ENCODE data around the gene MIA2. TPM values are rescaled to one million over a fixed set of nuclear protein-coding genes. Genes with fewer than 3 reads are reported as not detected.
A peak's percentile ranks its signal among the peaks of the same experiment; 100 is the strongest.

MIA2 gene
- total RNA-seq, 1 donor from 2014 or later = 34.7 TPM

DNA sequence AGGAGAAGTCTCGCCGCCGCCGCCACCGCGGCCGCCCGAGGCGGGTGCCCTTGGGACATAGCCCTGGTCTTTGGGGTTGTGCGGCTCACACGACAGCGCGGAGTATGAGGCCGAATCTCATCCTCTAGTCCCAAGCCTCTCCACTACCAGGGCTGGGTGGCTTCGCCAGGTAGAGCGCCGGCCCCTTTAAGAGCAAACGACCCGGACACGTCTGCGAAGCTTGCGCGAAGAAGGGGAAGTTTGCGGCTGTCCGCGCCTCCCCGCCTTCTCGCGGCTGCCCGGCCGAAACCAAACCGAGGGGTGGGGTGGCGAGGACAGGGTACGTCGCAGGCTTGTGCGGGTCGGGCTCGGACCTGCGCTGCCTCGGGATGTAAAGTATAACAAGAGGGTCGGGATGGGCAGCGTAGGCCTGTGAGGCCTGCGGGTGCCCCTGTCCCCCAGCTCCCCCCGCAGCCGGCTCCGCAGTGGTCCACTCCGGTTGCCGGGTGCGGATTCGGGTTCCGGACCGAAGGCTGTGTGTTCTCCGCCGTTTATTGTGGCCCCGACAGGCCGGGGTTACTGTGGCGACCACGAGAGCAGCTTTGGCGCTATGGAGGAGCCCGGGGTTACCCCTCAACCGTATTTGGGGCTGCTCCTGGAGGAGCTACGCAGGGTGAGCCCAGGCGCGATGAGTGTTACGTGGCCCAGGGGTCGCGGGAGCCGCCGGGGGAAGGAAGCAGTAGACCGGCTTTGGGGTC is 33.3 kb downstream of the MIA2 start:
- H3K4me3 Mint-ChIP-seq (ENCODE audit: low read depth) = peak overlapping the region; percentile 93
- H3K4me1 Mint-ChIP-seq (ENCODE audit: low read depth) = peaks cover 30% of the 10 kb centered on the region
- H3K9me3 Mint-ChIP-seq (ENCODE audit: low read depth) = peaks cover 1% of the 10 kb centered on the region
- TF ChIP-seq, protein P1, sequence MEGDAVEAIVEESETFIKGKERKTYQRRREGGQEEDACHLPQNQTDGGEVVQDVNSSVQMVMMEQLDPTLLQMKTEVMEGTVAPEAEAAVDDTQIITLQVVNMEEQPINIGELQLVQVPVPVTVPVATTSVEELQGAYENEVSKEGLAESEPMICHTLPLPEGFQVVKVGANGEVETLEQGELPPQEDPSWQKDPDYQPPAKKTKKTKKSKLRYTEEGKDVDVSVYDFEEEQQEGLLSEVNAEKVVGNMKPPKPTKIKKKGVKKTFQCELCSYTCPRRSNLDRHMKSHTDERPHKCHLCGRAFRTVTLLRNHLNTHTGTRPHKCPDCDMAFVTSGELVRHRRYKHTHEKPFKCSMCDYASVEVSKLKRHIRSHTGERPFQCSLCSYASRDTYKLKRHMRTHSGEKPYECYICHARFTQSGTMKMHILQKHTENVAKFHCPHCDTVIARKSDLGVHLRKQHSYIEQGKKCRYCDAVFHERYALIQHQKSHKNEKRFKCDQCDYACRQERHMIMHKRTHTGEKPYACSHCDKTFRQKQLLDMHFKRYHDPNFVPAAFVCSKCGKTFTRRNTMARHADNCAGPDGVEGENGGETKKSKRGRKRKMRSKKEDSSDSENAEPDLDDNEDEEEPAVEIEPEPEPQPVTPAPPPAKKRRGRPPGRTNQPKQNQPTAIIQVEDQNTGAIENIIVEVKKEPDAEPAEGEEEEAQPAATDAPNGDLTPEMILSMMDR (IDR thresholded peaks at IDR 0.05; ENCODE audit: unreplicated experiment) = no peak
- peak; percentile 62 for DNase-seq (ENCODE audit: low spot score, unreplicated experiment)
- H3K27ac Mint-ChIP-seq = peak overlapping the region; percentile 98
- H3K36me3 Mint-ChIP-seq (ENCODE audit: insufficient read depth) = peaks cover 10% of the 10 kb centered on the region
- H3K27me3 Mint-ChIP-seq = no peaks in the 10 kb centered on the region

- peak overlapping the region; percentile 93 for H3K4me3 Mint-ChIP-seq (ENCODE audit: low read depth)
- H3K4me1 Mint-ChIP-seq (ENCODE audit: low read depth) = peaks cover 30% of the 10 kb centered on the region
- no peak for DNase-seq (ENCODE audit: low spot score, unreplicated experiment)
- TF ChIP-seq, protein P1 (IDR thresholded peaks at IDR 0.05; ENCODE audit: unreplicated experiment) = no peak
- peaks cover 8% of the 10 kb centered on the region for H3K36me3 Mint-ChIP-seq (ENCODE audit: insufficient read depth)
- peak overlapping the region; percentile 98 for H3K27ac Mint-ChIP-seq
- H3K9me3 Mint-ChIP-seq (ENCODE audit: low read depth) = peaks cover under 1% of the 10 kb centered on the region
- no peaks in the 10 kb centered on the region for H3K27me3 Mint-ChIP-seq
Measured at GRCh38 chr14:39267608-39268005, 33.9 kb downstream of the MIA2 start.

DNA sequence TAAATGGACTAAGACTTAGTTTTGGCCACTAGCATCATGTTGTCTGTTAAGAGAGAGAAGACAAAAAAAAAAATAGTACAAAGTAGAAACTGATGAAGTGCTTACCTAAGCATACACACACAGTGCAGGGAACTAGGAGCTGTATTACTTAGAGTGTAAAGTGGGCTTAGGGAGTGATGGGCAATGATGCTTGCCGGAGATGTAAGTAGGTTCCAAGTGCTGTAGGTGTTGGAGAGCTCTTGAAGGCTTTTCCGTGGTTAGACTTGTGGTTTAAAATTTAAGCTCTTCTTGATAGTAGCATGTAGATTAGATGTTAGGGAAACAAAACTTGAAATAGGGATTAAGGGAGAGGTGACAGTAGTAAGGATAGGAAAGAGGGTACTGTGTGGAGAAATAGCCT is 34.7 kb downstream of the MIA2 start:
- H3K36me3 Mint-ChIP-seq (ENCODE audit: insufficient read depth) = peaks cover 13% of the 10 kb centered on the region
- no peak overlapping the region for H3K27ac Mint-ChIP-seq
- no peak for DNase-seq (ENCODE audit: low spot score, unreplicated experiment)
- peak overlapping the region; percentile 93 for H3K4me3 Mint-ChIP-seq (ENCODE audit: low read depth)
- TF ChIP-seq, protein P1 (IDR thresholded peaks at IDR 0.05; ENCODE audit: unreplicated experiment) = no peak
- H3K4me1 Mint-ChIP-seq (ENCODE audit: low read depth) = peaks cover 30% of the 10 kb centered on the region
- no peaks in the 10 kb centered on the region for H3K27me3 Mint-ChIP-seq
- H3K9me3 Mint-ChIP-seq (ENCODE audit: low read depth) = peaks cover 9% of the 10 kb centered on the region

DNA sequence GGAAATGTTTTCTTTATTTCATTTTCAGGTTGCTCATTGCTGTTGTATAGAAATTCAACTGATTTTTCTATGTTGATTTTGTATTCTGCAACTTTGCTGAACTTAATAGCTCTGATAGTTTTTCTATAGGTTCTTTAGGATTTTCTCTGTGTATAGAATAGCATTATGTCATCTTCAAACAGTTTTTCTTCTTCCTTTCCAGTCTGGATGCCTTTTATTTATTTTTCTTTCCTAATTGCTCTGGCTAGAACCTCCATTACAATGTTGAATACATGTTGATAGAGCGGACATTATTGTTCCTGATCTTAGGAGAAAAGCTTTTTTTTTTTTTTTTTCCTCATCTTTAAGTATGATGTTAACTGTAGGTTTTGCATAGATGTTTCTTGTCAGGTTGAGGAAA is 39.2 kb downstream of the MIA2 start:
- Mint-ChIP-seq H3K4me3 (ENCODE audit: low read depth) (no peak overlapping the region), H3K27me3 (no peaks in the 10 kb centered on the region), H3K27ac (no peak overlapping the region), H3K4me1 (ENCODE audit: low read depth) (peaks cover 28% of the 10 kb centered on the region), H3K36me3 (ENCODE audit: insufficient read depth) (peaks cover 18% of the 10 kb centered on the region), H3K9me3 (ENCODE audit: low read depth) (peaks cover 12% of the 10 kb centered on the region)
- TF ChIP-seq, protein P1 (IDR thresholded peaks at IDR 0.05; ENCODE audit: unreplicated experiment) = no peak
- DNase-seq (ENCODE audit: low spot score, unreplicated experiment) = no peak

- H3K4me1 Mint-ChIP-seq (ENCODE audit: low read depth) = peaks cover 19% of the 10 kb centered on the region
- peaks cover 26% of the 10 kb centered on the region for H3K36me3 Mint-ChIP-seq (ENCODE audit: insufficient read depth)
- TF ChIP-seq, protein P1 (IDR thresholded peaks at IDR 0.05; ENCODE audit: unreplicated experiment) = no peak
- H3K4me3 Mint-ChIP-seq (ENCODE audit: low read depth) = no peak overlapping the region
- H3K27me3 Mint-ChIP-seq = no peaks in the 10 kb centered on the region
- H3K27ac Mint-ChIP-seq = peak overlapping the region; percentile 6
- no peak for DNase-seq (ENCODE audit: low spot score, unreplicated experiment)
- peaks cover 12% of the 10 kb centered on the region for H3K9me3 Mint-ChIP-seq (ENCODE audit: low read depth)
Measured at GRCh38 chr14:39275395-39275794, 41.7 kb downstream of the MIA2 start.
